ENCODE measurements around the gene RGP1.

The RGP1 gene

GRCh38 chr9:35723426-35723825 lies 25.7 kb upstream of the RGP1 start:
- no peak for DNase-seq

- DNase-seq, result no peak
Measured at GRCh38 chr9:35723908-35724307, 25.2 kb upstream of the RGP1 start.

- no peak for DNase-seq
Measured at GRCh38 chr9:35725362-35725761, 23.7 kb upstream of the RGP1 start.

GRCh38 chr9:35726931-35727330 lies 22.2 kb upstream of the RGP1 start:
- peak in 1 of 5 donors; percentile 49 for DNase-seq

GRCh38 chr9:35727676-35728040 lies 21.4 kb upstream of the RGP1 start:
- DNase-seq, result no peak

- DNase-seq, result peak in 2 of 5 donors; percentile 25 to 66
Measured at GRCh38 chr9:35728041-35728971, 20.8 kb upstream of the RGP1 start.

GRCh38 chr9:35729101-35729500 lies 20.0 kb upstream of the RGP1 start:
- no peak for DNase-seq

GRCh38 chr9:35729700-35730485 lies 19.2 kb upstream of the RGP1 start:
- DNase-seq, result peak in 2 of 5 donors; percentile 31 to 39

- DNase-seq, result no peak
Measured at GRCh38 chr9:35730486-35730854, 18.6 kb upstream of the RGP1 start.

- peak in 1 of 5 donors; percentile 15 for DNase-seq
Measured at GRCh38 chr9:35731415-35732184, 17.5 kb upstream of the RGP1 start.

GRCh38 chr9:35732185-35732799 lies 16.8 kb upstream of the RGP1 start, which contains the start of the genes CREB3 and TLN1:
Gene CREB3 (plus strand): TSS chr9:35732666. CDS start chr9:35732773, 107 bp downstream.
Gene TLN1 (minus strand): TSS chr9:35732195. CDS start chr9:35725694, 6,501 bp downstream.
- peak; percentile 91 to 98 (median 95) for DNase-seq

GRCh38 chr9:35732800-35733541 lies 16.1 kb upstream of the RGP1 start:
- no peak for DNase-seq

GRCh38 chr9:35734096-35734495 lies 15.0 kb upstream of the RGP1 start:
- no peak for DNase-seq

GRCh38 chr9:35736201-35736633 lies 12.9 kb upstream of the RGP1 start:
- peak in 4 of 5 donors; percentile 47 to 72 (median 58) for DNase-seq

GRCh38 chr9:35737143-35737542 lies 11.9 kb upstream of the RGP1 start:
- DNase-seq, result no peak

- no peak for DNase-seq
Measured at GRCh38 chr9:35738186-35738585, 10.9 kb upstream of the RGP1 start.

GRCh38 chr9:35738924-35739323 lies 10.2 kb upstream of the RGP1 start:
- DNase-seq, result no peak

GRCh38 chr9:35740243-35740642 lies 8.8 kb upstream of the RGP1 start:
- DNase-seq, result no peak

GRCh38 chr9:35741740-35742139 lies 7.3 kb upstream of the RGP1 start:
- no peak for DNase-seq

- no peak for DNase-seq
Measured at GRCh38 chr9:35743452-35743851, 5.6 kb upstream of the RGP1 start.

- no peak for DNase-seq
Measured at GRCh38 chr9:35743880-35744518, 5.1 kb upstream of the RGP1 start.

Measured in T-helper 1 cell (primary cell).